Fibroblast of lung (primary cell): Measurements from ENCODE around the gene ARFGAP3. TPM values are rescaled to one million over a fixed set of nuclear protein-coding genes. Genes with fewer than 3 reads are reported as not detected.

Experiments used
- DNase-seq, 2 donors: peaks; one replicate each; pipeline versions ENCODE4 v3.0.0 to v3.0.0-alpha.2; 2010; ENCODE audit warnings: low read depth in 2 of 2
- H2AFZ ChIP-seq: 2 replicates; pipeline ENCODE4 v1.5.1; 2012; ENCODE audit warnings: low read length, control low read depth, inconsistent platforms
- H3K27ac ChIP-seq: 2 replicates; pipeline ENCODE4 v1.5.1; 2011; ENCODE audit warnings: low read length, control low read depth; ENCODE audit not compliant: insufficient read depth
- H3K27me3 ChIP-seq: 2 replicates; pipeline ENCODE4 v1.5.1; 2011; ENCODE audit warnings: mild to moderate bottlenecking, low read length; ENCODE audit not compliant: control insufficient read depth, insufficient read depth
- H3K36me3 ChIP-seq: 2 replicates; pipeline ENCODE4 v1.5.1; 2011; ENCODE audit warnings: low read length; ENCODE audit not compliant: control insufficient read depth, insufficient read depth
- H3K4me1 ChIP-seq: 2 replicates; pipeline ENCODE4 v1.5.1; 2011; ENCODE audit warnings: low read length; ENCODE audit not compliant: control insufficient read depth, insufficient read depth; ENCODE audit errors: extremely low read depth
- H3K4me2 ChIP-seq: 2 replicates; pipeline ENCODE4 v1.5.1; 2011; ENCODE audit warnings: low read length, control low read depth; ENCODE audit not compliant: insufficient read depth; ENCODE audit errors: extremely low read depth
- H3K4me3 ChIP-seq, 4 experiments: fragments of 200-600 bp in 1 of 4; sonication (generic) in 1 of 4; replicated peaks in 1 of 4; 2 replicates each; pipeline ENCODE4 v1.5.1; 2011 to 2016; ENCODE audit warnings: low read length in 4 of 4, low read depth in 3 of 4, mild to moderate bottlenecking in 3 of 4, control low read depth in 2 of 4, inconsistent platforms in 1 of 4, mixed read lengths in 1 of 4; ENCODE audit not compliant: insufficient read depth in 1 of 4; ENCODE audit errors: control extremely low read depth in 1 of 4
- H3K79me2 ChIP-seq: 2 replicates; pipeline ENCODE4 v1.5.1; 2012; ENCODE audit warnings: mild to moderate bottlenecking, low read length, inconsistent platforms; ENCODE audit not compliant: control insufficient read depth, insufficient read depth
- H3K9ac ChIP-seq: 2 replicates; pipeline ENCODE4 v1.5.1; 2011; ENCODE audit warnings: mild to moderate bottlenecking, low read length, control low read depth; ENCODE audit not compliant: insufficient read depth
- H3K9me3 ChIP-seq: 2 replicates; pipeline ENCODE4 v1.5.1; 2012; ENCODE audit warnings: low read depth, low read length; ENCODE audit not compliant: control insufficient read depth, insufficient read depth
- H4K20me1 ChIP-seq: 2 replicates; pipeline ENCODE4 v1.5.1; 2011; ENCODE audit warnings: low read length; ENCODE audit not compliant: control insufficient read depth, insufficient read depth; ENCODE audit errors: extremely low read depth
- EZH2 ChIP-seq: IDR thresholded peaks from 2 replicates; pipeline ENCODE4 v1.5.1; 2012; ENCODE audit warnings: low read length, control low read depth, mild to moderate bottlenecking; ENCODE audit errors: missing control alignments
- polyA plus RNA-seq, 2 donors: library from polyadenylated mRNA; depleted of rRNA in 1 of 2; stranded (reverse) in 1 of 2; unstranded in 1 of 2; fragments of >200 nt; gene quantifications; 2 replicates each; pipeline ENCODE4 v1.2.1, GENCODE V29; 2011 to 2012; ENCODE audit warnings: missing spikeins in 1 of 2
- total RNA-seq: library from RNA; depleted of rRNA; stranded (reverse); fragments of >200 nt; gene quantifications from 2 replicates; pipeline ENCODE4 v1.2.1, GENCODE V29; 2014
- TF ChIP-seq, protein P1 (sequence below), 2 donors: IDR thresholded peaks in 1 of 2; conservative IDR thresholded peaks in 1 of 2; 1 replicate in 1 of 2; 2 replicates in 1 of 2; pipeline ENCODE4 v1.5.1; 2011 to 2012; ENCODE audit warnings: low read length in 2 of 2, control low read depth in 1 of 2, inconsistent platforms in 1 of 2, low read depth in 1 of 2, mild to moderate bottlenecking in 1 of 2

The ARFGAP3 gene
- total and polyA plus RNA-seq, 2 donors (not counting 1 experiment from before 2014, with no cell fraction given) = 62.1 to 74.1 TPM

DNA sequence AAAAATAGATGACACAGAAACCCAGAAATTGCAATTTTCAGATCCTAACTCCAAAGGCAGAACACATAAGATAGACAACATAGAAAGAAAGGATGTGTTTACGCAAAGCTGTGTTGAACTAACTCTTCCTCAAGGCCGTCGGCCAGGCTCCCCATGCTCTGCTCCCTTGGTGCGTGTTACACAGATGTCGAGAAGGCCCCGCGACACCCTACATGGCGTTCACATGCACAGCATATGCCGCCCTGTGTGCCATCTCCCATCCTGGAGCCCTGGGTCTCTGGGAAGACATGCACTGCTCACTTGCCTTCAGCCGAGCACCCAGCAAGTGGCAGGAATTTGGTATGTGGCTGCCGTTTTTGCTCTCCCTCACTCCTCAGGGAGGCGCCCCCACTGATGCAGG lies 47.0 kb upstream of the ARFGAP3 start:
- no peak overlapping the region for H2AFZ ChIP-seq
- no peak overlapping the region for H3K4me2 ChIP-seq
- H3K36me3 ChIP-seq = no peaks in the 10 kb centered on the region
- no peaks in the 10 kb centered on the region for H3K9me3 ChIP-seq
- no peak overlapping the region for H3K4me3 ChIP-seq
- no peak for TF ChIP-seq EZH2
- TF ChIP-seq, protein P1, sequence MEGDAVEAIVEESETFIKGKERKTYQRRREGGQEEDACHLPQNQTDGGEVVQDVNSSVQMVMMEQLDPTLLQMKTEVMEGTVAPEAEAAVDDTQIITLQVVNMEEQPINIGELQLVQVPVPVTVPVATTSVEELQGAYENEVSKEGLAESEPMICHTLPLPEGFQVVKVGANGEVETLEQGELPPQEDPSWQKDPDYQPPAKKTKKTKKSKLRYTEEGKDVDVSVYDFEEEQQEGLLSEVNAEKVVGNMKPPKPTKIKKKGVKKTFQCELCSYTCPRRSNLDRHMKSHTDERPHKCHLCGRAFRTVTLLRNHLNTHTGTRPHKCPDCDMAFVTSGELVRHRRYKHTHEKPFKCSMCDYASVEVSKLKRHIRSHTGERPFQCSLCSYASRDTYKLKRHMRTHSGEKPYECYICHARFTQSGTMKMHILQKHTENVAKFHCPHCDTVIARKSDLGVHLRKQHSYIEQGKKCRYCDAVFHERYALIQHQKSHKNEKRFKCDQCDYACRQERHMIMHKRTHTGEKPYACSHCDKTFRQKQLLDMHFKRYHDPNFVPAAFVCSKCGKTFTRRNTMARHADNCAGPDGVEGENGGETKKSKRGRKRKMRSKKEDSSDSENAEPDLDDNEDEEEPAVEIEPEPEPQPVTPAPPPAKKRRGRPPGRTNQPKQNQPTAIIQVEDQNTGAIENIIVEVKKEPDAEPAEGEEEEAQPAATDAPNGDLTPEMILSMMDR (conservative IDR thresholded peaks at IDR 0.05 in 1 of 2, IDR thresholded peaks at IDR 0.05 in 1 of 2; ENCODE audit: low read depth in 1 of 2, low read length in 2 of 2) = no peak
- no peaks in the 10 kb centered on the region for H3K27me3 ChIP-seq
- no peak overlapping the region for H3K27ac ChIP-seq
- DNase-seq = no peak
- H3K4me1 ChIP-seq = peaks cover 8% of the 10 kb centered on the region
- no peak overlapping the region for H3K9ac ChIP-seq
- H3K79me2 ChIP-seq = peaks cover 1% of the 10 kb centered on the region
- H4K20me1 ChIP-seq = no peaks in the 10 kb centered on the region

DNA sequence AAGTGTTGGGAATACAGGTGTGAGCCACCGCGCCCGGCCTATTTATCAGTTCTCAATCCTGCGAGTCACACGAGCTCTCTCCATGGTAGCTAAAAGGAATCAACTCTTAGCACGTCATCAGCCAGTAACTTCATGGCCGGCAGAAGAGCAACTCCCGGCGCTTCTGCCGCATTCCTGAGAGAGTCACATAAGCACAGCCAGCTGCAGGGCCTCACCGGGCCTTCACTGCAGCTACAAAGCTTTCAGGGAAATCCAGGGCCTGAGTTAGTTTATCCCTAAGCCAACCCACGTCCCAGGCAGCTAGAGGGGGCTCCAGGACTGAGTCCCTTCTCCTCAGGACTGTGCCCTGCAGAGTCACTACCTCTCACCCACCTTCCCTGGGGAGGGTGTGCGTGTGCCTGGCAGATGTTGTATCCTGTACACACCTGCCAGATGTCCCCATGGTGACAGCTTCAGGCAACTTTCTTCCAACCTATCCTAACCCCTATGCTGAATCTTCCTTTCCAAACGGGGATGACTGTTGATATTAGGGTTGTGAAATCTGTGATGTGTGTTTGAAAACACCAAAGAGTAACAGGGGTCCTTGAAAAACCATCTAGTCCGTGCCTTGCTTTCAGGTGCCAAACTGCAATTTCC lies 45.9 kb upstream of the ARFGAP3 start:
- no peak overlapping the region for H3K4me3 ChIP-seq
- peaks cover 8% of the 10 kb centered on the region for H3K4me1 ChIP-seq
- no peaks in the 10 kb centered on the region for H3K9me3 ChIP-seq
- H3K4me2 ChIP-seq = no peak overlapping the region
- H4K20me1 ChIP-seq = no peaks in the 10 kb centered on the region
- no peaks in the 10 kb centered on the region for H3K27me3 ChIP-seq
- no peaks in the 10 kb centered on the region for H3K36me3 ChIP-seq
- no peak overlapping the region for H3K9ac ChIP-seq
- peak in 1 of 2 donors; percentile 61 for DNase-seq
- no peak overlapping the region for H2AFZ ChIP-seq
- peaks cover 1% of the 10 kb centered on the region for H3K79me2 ChIP-seq
- H3K27ac ChIP-seq = peak overlapping the region; percentile 1
- TF ChIP-seq EZH2 = no peak
- TF ChIP-seq, protein P1 (conservative IDR thresholded peaks at IDR 0.05 in 1 of 2, IDR thresholded peaks at IDR 0.05 in 1 of 2; ENCODE audit: low read depth in 1 of 2, low read length in 2 of 2) = peak in 1 of 2 donors; percentile 32

DNA sequence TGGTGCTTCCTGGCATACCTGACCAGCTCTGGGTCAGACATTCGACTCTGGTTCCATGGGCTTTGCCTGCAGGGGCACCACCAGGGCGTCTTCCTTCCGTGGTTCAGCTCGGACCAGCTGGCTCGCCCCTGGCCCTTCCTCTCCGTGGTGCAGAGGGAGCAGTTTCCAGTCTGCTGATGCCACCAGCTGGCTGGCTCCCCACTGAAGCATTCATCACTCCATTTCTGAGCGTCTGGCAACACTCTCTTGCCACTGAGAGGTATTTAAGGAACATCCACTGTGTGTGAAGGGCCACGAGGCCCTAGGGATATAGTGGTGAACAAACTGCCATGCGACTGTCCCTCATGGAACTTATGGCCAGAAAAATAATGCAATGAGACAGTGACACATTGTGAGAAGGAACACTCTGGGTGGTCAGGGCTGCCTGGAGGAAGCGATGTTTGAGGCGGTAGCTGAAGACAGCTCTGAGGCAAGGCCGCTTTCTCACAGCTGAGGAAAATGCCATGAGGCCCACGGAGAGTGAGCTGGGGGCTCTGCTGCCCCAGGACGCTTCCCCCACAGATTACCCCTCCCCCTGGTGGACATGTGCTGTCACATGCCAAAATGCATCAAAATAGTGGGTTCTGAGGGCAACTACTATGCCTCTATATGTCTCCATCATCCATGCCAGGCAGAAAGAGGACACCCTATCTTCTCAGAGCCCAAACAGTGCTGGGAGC lies 44.9 kb upstream of the ARFGAP3 start:
- no peaks in the 10 kb centered on the region for H4K20me1 ChIP-seq
- H3K27me3 ChIP-seq = no peaks in the 10 kb centered on the region
- H3K4me1 ChIP-seq = peaks cover 4% of the 10 kb centered on the region
- H3K4me3 ChIP-seq = no peak overlapping the region
- H3K27ac ChIP-seq = no peak overlapping the region
- no peaks in the 10 kb centered on the region for H3K36me3 ChIP-seq
- H2AFZ ChIP-seq = no peak overlapping the region
- H3K9me3 ChIP-seq = no peaks in the 10 kb centered on the region
- DNase-seq = no peak
- no peak for TF ChIP-seq EZH2
- TF ChIP-seq, protein P1 (conservative IDR thresholded peaks at IDR 0.05 in 1 of 2, IDR thresholded peaks at IDR 0.05 in 1 of 2; ENCODE audit: low read depth in 1 of 2, low read length in 2 of 2) = peak in 1 of 2 donors; percentile 17
- H3K4me2 ChIP-seq = no peak overlapping the region
- peaks cover 1% of the 10 kb centered on the region for H3K79me2 ChIP-seq
- H3K9ac ChIP-seq = no peak overlapping the region
